NCI-H1092 (cell line): ENCODE results near the gene BLOC1S3.
"Not testable (repeated sequence)": the region's sequence is repeated elsewhere in the genome, so short reads cannot be mapped to it uniquely, and the experiment has no call there.

Experiments
- DNase-seq: peaks from one replicate; lab custom pipeline; 2025; lab: John Stamatoyannopoulos, UW

The BLOC1S3 gene

DNA sequence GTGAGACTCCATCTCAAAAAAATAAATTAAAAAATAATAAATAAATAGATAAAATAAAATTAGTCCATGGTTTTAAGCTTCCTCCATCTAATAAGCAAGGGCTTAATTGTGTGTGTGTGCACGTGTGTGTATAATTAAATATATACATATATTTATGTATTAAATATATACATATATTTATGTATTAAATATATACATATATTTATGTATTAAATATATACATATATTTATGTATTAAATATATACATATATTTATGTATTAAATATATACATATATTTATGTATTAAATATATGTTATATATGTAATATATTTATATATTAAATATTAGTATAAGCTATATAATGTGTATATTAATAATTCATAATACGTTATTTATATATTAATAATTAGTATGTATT is 50.5 kb downstream of the BLOC1S3 start:
- not testable (repeated sequence) for DNase-seq
